H1 (cell line): ENCODE measurements around the gene KRT34. TPM values are rescaled to one million over a fixed set of nuclear protein-coding genes. Genes with fewer than 3 reads are reported as not detected.

Source experiments
- CTCF ChIA-PET: fragments of 300-600 bp; sonication (Branson Sonifier 250); formaldehyde crosslinking; loops from one replicate; lab custom pipeline; 2021; ENCODE audit not compliant: partially characterized antibody; lab: Charles Lee
- POLR2A ChIA-PET: fragments of 300-600 bp; sonication (Branson Sonifier 250); formaldehyde crosslinking; loops from one replicate; lab custom pipeline; 2021; ENCODE audit warnings: inconsistent platforms; ENCODE audit not compliant: partially characterized antibody; lab: Charles Lee
- DNase-seq, 2 experiments: peaks; one replicate each; pipeline versions ENCODE4 v3.0.0 to v3.0.0-alpha.2; 2010 to 2022; ENCODE audit warnings: low spot score in 2 of 2, low read depth in 1 of 2, mixed read lengths in 1 of 2
- FAIRE-seq: peaks from 2 replicates; lab custom pipeline; 2011; peaks lifted over from hg19 to GRCh38; lab: Jason Lieb, UNC
- H2AFZ ChIP-seq: 2 replicates; pipeline ENCODE4 v1.8.1; 2012; ENCODE audit warnings: low read length, inconsistent platforms
- H2AK5ac ChIP-seq: 2 replicates; pipeline ENCODE4 v1.6.1; 2013; ENCODE audit warnings: low read depth, low read length
- H2BK120ac ChIP-seq: replicated peaks from 2 replicates; pipeline ENCODE3; 2013; ENCODE audit warnings: low read depth, low read length, inconsistent platforms
- H2BK12ac ChIP-seq: 2 replicates; pipeline ENCODE4 v1.6.1; 2013; ENCODE audit warnings: low read depth, low read length
- H2BK15ac ChIP-seq: 2 replicates; pipeline ENCODE4 v1.6.1; 2013; ENCODE audit warnings: low read length
- H2BK20ac ChIP-seq: 2 replicates; pipeline ENCODE4 v1.6.1; 2013; ENCODE audit warnings: low read length
- H2BK5ac ChIP-seq: 2 replicates; pipeline ENCODE4 v1.6.1; 2013; ENCODE audit warnings: low read depth, low read length
- H3K14ac ChIP-seq: 2 replicates; pipeline ENCODE4 v1.6.1; 2013; ENCODE audit warnings: inconsistent platforms; ENCODE audit not compliant: insufficient read length
- H3K18ac ChIP-seq: 2 replicates; pipeline ENCODE4 v1.6.1; 2013; ENCODE audit warnings: low read length; ENCODE audit errors: extremely low read depth
- H3K23ac ChIP-seq: 2 replicates; pipeline ENCODE4 v1.6.1; 2013; ENCODE audit warnings: inconsistent platforms; ENCODE audit not compliant: insufficient read length
- H3K23me2 ChIP-seq: 2 replicates; pipeline ENCODE4 v1.6.1; 2013; ENCODE audit warnings: low read depth, low read length
- H3K27ac ChIP-seq: 2 replicates; pipeline ENCODE4 v1.6.1; 2011; ENCODE audit warnings: low read depth, low read length, inconsistent platforms
- H3K27me3 ChIP-seq, 4 experiments: replicated peaks in 1 of 4; 1 replicate in 1 of 4; 2 replicates in 3 of 4; pipeline versions ENCODE4 v1.6.1 to v1.8.1; 2011 to 2013; ENCODE audit warnings: low read length in 3 of 4, mild to moderate bottlenecking in 3 of 4, inconsistent platforms in 2 of 4, mixed read lengths in 2 of 4, moderate library complexity in 1 of 4; ENCODE audit not compliant: control insufficient read depth in 3 of 4, insufficient read depth in 3 of 4; ENCODE audit errors: extremely low read depth in 1 of 4
- H3K36me3 ChIP-seq, 4 experiments: 2 replicates each; pipeline versions ENCODE4 v1.6.1 to v1.8.1; 2011 to 2013; ENCODE audit warnings: mild to moderate bottlenecking in 4 of 4, low read length in 3 of 4, moderate library complexity in 2 of 4, control low read depth in 1 of 4, inconsistent platforms in 1 of 4; ENCODE audit not compliant: insufficient read depth in 4 of 4, control insufficient read depth in 2 of 4
- H3K4ac ChIP-seq: replicated peaks from 2 replicates; pipeline ENCODE3; 2013; ENCODE audit warnings: low read length, low read depth, mixed read lengths, inconsistent platforms; ENCODE audit not compliant: insufficient read length
- H3K4me1 ChIP-seq, 4 experiments: replicated peaks in 1 of 4; 1 replicate in 1 of 4; 2 replicates in 3 of 4; pipeline versions ENCODE4 v1.6.1 to v1.8.1; 2011 to 2013; ENCODE audit warnings: low read length in 3 of 4, inconsistent platforms in 2 of 4, mixed read lengths in 1 of 4; ENCODE audit not compliant: insufficient read depth in 4 of 4, control insufficient read depth in 3 of 4
- H3K4me2 ChIP-seq, 2 experiments: 2 replicates each; pipeline versions ENCODE4 v1.6.1 to v1.8.1; 2011 to 2013; ENCODE audit warnings: low read depth in 2 of 2, low read length in 2 of 2, control low read depth in 1 of 2, inconsistent platforms in 1 of 2, mild to moderate bottlenecking in 1 of 2; ENCODE audit not compliant: insufficient read depth in 1 of 2
- H3K4me3 ChIP-seq, 4 experiments: fragments of 200-600, 300-600 bp in 1 of 4; sonication (generic), shearing (Covaris generic), sonication (Bioruptor Twin) in 1 of 4; 2 replicates each; pipeline versions ENCODE4 v1.5.1 to v1.8.1; 2011 to 2016; ENCODE audit warnings: low read length in 4 of 4, low read depth in 3 of 4, control low read depth in 2 of 4, inconsistent platforms in 2 of 4, mild to moderate bottlenecking in 2 of 4, mixed read lengths in 1 of 4, moderate library complexity in 1 of 4; ENCODE audit not compliant: insufficient read depth in 2 of 4; ENCODE audit errors: extremely low read depth in 1 of 4
- H3K56ac ChIP-seq: replicated peaks from 2 replicates; pipeline ENCODE3; 2013; ENCODE audit warnings: low read depth, mild to moderate bottlenecking, mixed read lengths, low read length, inconsistent platforms; ENCODE audit not compliant: insufficient read length
- H3K79me1 ChIP-seq: 2 replicates; pipeline ENCODE4 v1.6.1; 2013; ENCODE audit warnings: low read depth, low read length, control low read depth
- H3K79me2 ChIP-seq, 2 experiments: 2 replicates each; pipeline versions ENCODE4 v1.6.1 to v1.8.1; 2012 to 2013; ENCODE audit warnings: low read length in 2 of 2, mild to moderate bottlenecking in 2 of 2, inconsistent platforms in 1 of 2; ENCODE audit not compliant: insufficient read depth in 2 of 2, control insufficient read depth in 1 of 2
- H3K9ac ChIP-seq, 4 experiments: replicated peaks in 1 of 4; 1 replicate in 1 of 4; 2 replicates in 3 of 4; pipeline versions ENCODE4 v1.6.1 to v1.8.1; 2011 to 2013; ENCODE audit warnings: low read depth in 3 of 4, low read length in 3 of 4, control low read depth in 2 of 4, mild to moderate bottlenecking in 2 of 4, moderate library complexity in 2 of 4, inconsistent platforms in 1 of 4; ENCODE audit errors: extremely low read depth in 1 of 4
- H3K9me3 ChIP-seq, 2 experiments: 2 replicates each; pipeline versions ENCODE4 v1.6.1 to v1.8.1; 2012 to 2013; ENCODE audit warnings: mild to moderate bottlenecking in 2 of 2, moderate library complexity in 2 of 2, control low read depth in 1 of 2, inconsistent platforms in 1 of 2, low read depth in 1 of 2, low read length in 1 of 2, mixed read lengths in 1 of 2; ENCODE audit not compliant: insufficient read depth in 2 of 2
- H4K20me1 ChIP-seq, 2 experiments: replicated peaks in 1 of 2; 2 replicates each; pipeline versions ENCODE3 to v1.8.1; 2011 to 2013; ENCODE audit warnings: inconsistent platforms in 2 of 2, low read length in 2 of 2, mild to moderate bottlenecking in 1 of 2; ENCODE audit not compliant: insufficient read depth in 2 of 2, control insufficient read depth in 1 of 2
- H4K5ac ChIP-seq: 2 replicates; pipeline ENCODE4 v1.6.1; 2013; ENCODE audit warnings: low read length, low read depth, mixed read lengths, inconsistent platforms; ENCODE audit not compliant: insufficient read length
- H4K8ac ChIP-seq: 2 replicates; pipeline ENCODE4 v1.8.0; 2013; ENCODE audit warnings: mild to moderate bottlenecking, moderate library complexity, low read length, inconsistent platforms; ENCODE audit not compliant: insufficient read depth; ENCODE audit errors: extremely low read depth
- H4K91ac ChIP-seq: replicated peaks from 2 replicates; pipeline ENCODE3; 2013; ENCODE audit warnings: low read length, mixed read lengths, inconsistent platforms; ENCODE audit not compliant: insufficient read length
- BCL11A ChIP-seq, 2 experiments: IDR thresholded peaks; one replicate each; pipeline ENCODE4 v1.6.1; 2011; ENCODE audit warnings: low read depth in 2 of 2, low read length in 2 of 2, mild to moderate bottlenecking in 2 of 2
- CTCF ChIP-seq, 3 experiments: IDR thresholded peaks; 1 replicate in 2 of 3; 2 replicates in 1 of 3; pipeline versions ENCODE4 v1.5.1 to v1.6.1; 2011; ENCODE audit warnings: low read length in 3 of 3, mild to moderate bottlenecking in 3 of 3, inconsistent platforms in 2 of 3, low read depth in 1 of 3, moderate library complexity in 1 of 3; ENCODE audit not compliant: insufficient read depth in 1 of 3; ENCODE audit errors: control extremely low read depth in 1 of 3
- HDAC6 ChIP-seq: IDR thresholded peaks from one replicate; pipeline ENCODE4 v1.7.1; 2012; ENCODE audit warnings: low read depth, mild to moderate bottlenecking, inconsistent platforms, low read length, moderate library complexity
- SP1 ChIP-seq: IDR thresholded peaks from 2 replicates; pipeline ENCODE4 v1.6.1; 2011; ENCODE audit warnings: low read depth, low read length
- SP2 ChIP-seq: IDR thresholded peaks from 2 replicates; pipeline ENCODE4 v1.6.1; 2012; ENCODE audit warnings: mild to moderate bottlenecking, low read length, inconsistent platforms
- WGBS, 2 experiments: shearing (Covaris generic) in 1 of 2; methylation state at CpG; one replicate each; pipeline versions ENCODE4 v1.1.6 to v1.1.7; 2013 to 2015; ENCODE audit warnings: low lambda C conversion rate in 2 of 2, mixed read lengths in 2 of 2, inconsistent platforms in 1 of 2, low coverage in 1 of 2, missing lambda C conversion rate in 1 of 2; ENCODE audit not compliant: insufficient replicate concordance in 2 of 2, insufficient coverage in 1 of 2, insufficient read length in 1 of 2; ENCODE audit errors: extremely low coverage in 1 of 2, missing lambda C conversion rate in 1 of 2; 5-methylcytosine and 5-hydroxymethylcytosine counted together
- polyA plus RNA-seq, 7 experiments: library from polyadenylated mRNA; depleted of rRNA in 3 of 7; stranded (reverse) in 5 of 7; unstranded in 2 of 7; fragments of >200 nt in 5 of 7; fragments of 200-250 nt in 2 of 7; gene quantifications; 1 replicate in 5 of 7; 2 replicates in 1 of 7; 4 replicates in 1 of 7; pipeline versions ENCODE4 v1.2.1 to v1.2.3, GENCODE V29; 2011 to 2013; ENCODE audit warnings: missing spikeins in 2 of 7, mixed read lengths in 2 of 7
- total RNA-seq: library from RNA; stranded (reverse); fragmentation: NEBNext Ultra II Directional; extraction: Animal tissue kit (Norgen Biotek cat#: 25700); gene quantifications from 2 replicates; pipeline ENCODE4 v1.2.1, GENCODE V29; 2021

The KRT34 gene
- total and polyA plus RNA-seq, 2 of the 8 experiments (the other 6 are each of a cell fraction or from before 2014, with no cell fraction given), result not detected

GRCh38 chr17:41343029-41343428 is 39.1 kb downstream of the KRT34 start:
- 88% methylated on average over 3 of the region's 3 CpGs; no CpG with 5 or more reads in 1 of the 2 experiments for WGBS, 2 experiments
- no peak overlapping the region for H4K91ac ChIP-seq
- H3K4ac ChIP-seq, result no peak overlapping the region
- FAIRE-seq, result no peak
- no peak overlapping the region for H3K9ac ChIP-seq
- peaks cover 0 to 10% of the 10 kb centered on the region in 2 experiments; a peak in 2 of 4 replicates for H3K9me3 ChIP-seq
- H2AFZ ChIP-seq, result no peak overlapping the region
- H3K4me2 ChIP-seq, result no peak overlapping the region
- no peak overlapping the region for H2BK20ac ChIP-seq
- ChIA-PET CTCF (interaction anchor here (1.2 to 2.7 kb wide), 2 partner anchors 13 to 185 kb away, joined by 4 to 8 read pairs; partner anchors contain the start of gene KRT19), POLR2A (interaction anchor here (0.6 kb wide), 1 partner anchor 92 kb away, joined by 3 read pairs; no protein-coding TSS in a partner anchor)
- H3K14ac ChIP-seq, result no peak overlapping the region
- TF ChIP-seq CTCF (IDR thresholded peaks at IDR 0.05; ENCODE audit: control extremely low read depth in 1 of 3, insufficient read depth in 1 of 3, low read depth in 1 of 3, low read length in 3 of 3) (no peak), SP2 (no peak), BCL11A (IDR thresholded peaks at IDR 0.05; ENCODE audit: low read depth in 2 of 2, low read length in 2 of 2) (no peak), SP1 (no peak), HDAC6 (no peak)
- H4K20me1 ChIP-seq, result no peaks in the 10 kb centered on the region
- H2BK12ac ChIP-seq, result no peak overlapping the region
- H3K4me1 ChIP-seq, result no peaks in the 10 kb centered on the region
- H2BK5ac ChIP-seq, result no peak overlapping the region
- H3K27ac ChIP-seq, result no peak overlapping the region
- no peak overlapping the region for H3K56ac ChIP-seq
- no peak overlapping the region for H3K4me3 ChIP-seq
- H3K27me3 ChIP-seq, result no peaks in the 10 kb centered on the region
- H3K23ac ChIP-seq, result no peak overlapping the region
- no peak overlapping the region for H2BK120ac ChIP-seq
- DNase-seq, result no peak
- H3K79me2 ChIP-seq, result no peaks in the 10 kb centered on the region
- no peaks in the 10 kb centered on the region for H3K79me1 ChIP-seq
- no peak overlapping the region for H3K18ac ChIP-seq
- no peak overlapping the region for H2BK15ac ChIP-seq
- H4K5ac ChIP-seq, result no peak overlapping the region
- H2AK5ac ChIP-seq, result no peak overlapping the region
- H3K23me2 ChIP-seq, result no peaks in the 10 kb centered on the region
- H3K36me3 ChIP-seq, result no peaks in the 10 kb centered on the region
- H4K8ac ChIP-seq, result no peak overlapping the region
